ENCODE measurements around the gene ZNF460.

The ZNF460 gene

GRCh38 chr19:57282011-57282643 is 1.8 kb downstream of the ZNF460 start:
- no peak for FAIRE-seq

- no peak for FAIRE-seq
Observed at GRCh38 chr19:57288373-57288772, 8.1 kb downstream of the ZNF460 start.

- no peak for FAIRE-seq
Observed at GRCh38 chr19:57290970-57291369, 10.7 kb downstream of the ZNF460 start.

GRCh38 chr19:57292547-57292946 is 12.3 kb downstream of the ZNF460 start:
- FAIRE-seq: no peak

GRCh38 chr19:57293719-57294118 is 13.4 kb downstream of the ZNF460 start:
- no peak for FAIRE-seq

- FAIRE-seq: no peak
Observed at GRCh38 chr19:57302020-57302465, 21.8 kb downstream of the ZNF460 start.

GRCh38 chr19:57302727-57303401 is 22.6 kb downstream of the ZNF460 start:
- FAIRE-seq: no peak

- FAIRE-seq: no peak
Observed at GRCh38 chr19:57305056-57305455, 24.8 kb downstream of the ZNF460 start.

- FAIRE-seq: no peak
Observed at GRCh38 chr19:57308514-57308913, 28.2 kb downstream of the ZNF460 start.

GRCh38 chr19:57310792-57311191 is 30.5 kb downstream of the ZNF460 start:
- FAIRE-seq: no peak

- FAIRE-seq: no peak
Observed at GRCh38 chr19:57314146-57314545, 33.9 kb downstream of the ZNF460 start.

- FAIRE-seq: no peak
Observed at GRCh38 chr19:57317503-57317902, 37.2 kb downstream of the ZNF460 start.

- no peak for FAIRE-seq
Observed at GRCh38 chr19:57319869-57320179, 39.5 kb downstream of the ZNF460 start.

- peak; percentile 97 for FAIRE-seq
Observed at GRCh38 chr19:57320180-57321084, 40.1 kb downstream of the ZNF460 start, which contains the start of gene ZNF543. Gene ZNF543 (plus strand): TSS chr19:57320472. CDS start chr19:57320854, 382 bp downstream.

GRCh38 chr19:57321116-57321515 is 40.8 kb downstream of the ZNF460 start:
- no peak for FAIRE-seq

GRCh38 chr19:57321751-57322150 is 41.5 kb downstream of the ZNF460 start:
- no peak for FAIRE-seq

- FAIRE-seq: no peak
Observed at GRCh38 chr19:57324992-57325391, 44.7 kb downstream of the ZNF460 start.

- no peak for FAIRE-seq
Observed at GRCh38 chr19:57327993-57328392, 47.7 kb downstream of the ZNF460 start.

- no peak for FAIRE-seq
Observed at GRCh38 chr19:57334191-57334590, 53.9 kb downstream of the ZNF460 start.

- no peak for FAIRE-seq
Observed at GRCh38 chr19:57338877-57339276, 58.6 kb downstream of the ZNF460 start.

- no peak for FAIRE-seq
Observed at GRCh38 chr19:57342582-57342981, 62.3 kb downstream of the ZNF460 start.

Measured in G401.6 (cell line).